Gastroesophageal sphincter (tissue), 4 donors: ENCODE data around the gene BTBD16. TPM values are rescaled to one million over a fixed set of nuclear protein-coding genes. Genes with fewer than 3 reads are reported as not detected.
A peak's percentile ranks its signal among the peaks of the same experiment; 100 is the strongest.

Source experiments
- ATAC-seq: fragments of 150-250 bp; one replicate; pipeline ENCODE4 v1.9.1; 2016; ENCODE audit warnings: mild to moderate bottlenecking, moderate library complexity
- H3K27ac ChIP-seq, 4 donors: fragments of 200-600 bp; sonication (generic) in 3 of 4; 1 replicate in 3 of 4; 2 replicates in 1 of 4; pipeline ENCODE4 v1.5.1; 2016 to 2019
- H3K27me3 ChIP-seq: fragments of 200-600 bp; sonication (generic); one replicate; pipeline ENCODE4 v1.5.1; 2019
- H3K36me3 ChIP-seq, 2 donors: fragments of 200-600 bp; sonication (generic); one replicate each; pipeline ENCODE4 v1.5.1; 2019; ENCODE audit warnings: control low read depth in 1 of 2
- H3K4me1 ChIP-seq, 3 donors: fragments of 200-600 bp; sonication (generic); 1 replicate in 2 of 3; 2 replicates in 1 of 3; pipeline ENCODE4 v1.5.1; 2016 to 2019; ENCODE audit warnings: control low read depth in 2 of 3
- H3K4me3 ChIP-seq, 2 donors: fragments of 200-600 bp; sonication (generic); one replicate each; pipeline ENCODE4 v1.5.1; 2019; ENCODE audit warnings: mild to moderate bottlenecking in 1 of 2, moderate library complexity in 1 of 2
- H3K9me3 ChIP-seq, 3 donors: fragments of 200-600 bp; sonication (generic); one replicate each; pipeline ENCODE4 v1.5.1; 2017 to 2019; ENCODE audit warnings: control low read depth in 2 of 3
- EP300 ChIP-seq: sonication (generic); formaldehyde crosslinking; IDR thresholded peaks from one replicate; pipeline ENCODE4 v1.6.1; 2017; ENCODE audit warnings: antibody characterized with exemption, mild to moderate bottlenecking
- POLR2A ChIP-seq, 2 donors: fragments of 450-650 bp; IDR thresholded peaks; one replicate each; pipeline ENCODE4 v1.6.1; 2017; ENCODE audit warnings: antibody characterized with exemption in 2 of 2, mild to moderate bottlenecking in 2 of 2, moderate library complexity in 1 of 2
- POLR2AphosphoS5 ChIP-seq: sonication (generic); formaldehyde crosslinking; IDR thresholded peaks from one replicate; pipeline ENCODE4 v1.6.1; 2017; ENCODE audit warnings: antibody characterized with exemption
- WGBS, 2 donors: methylation state at CpG; one replicate each; pipeline ENCODE4 v1.1.5; 2018; ENCODE audit warnings: low coverage in 1 of 2; 5-methylcytosine and 5-hydroxymethylcytosine counted together
- total RNA-seq, 4 donors: library from RNA; depleted of rRNA; stranded (reverse); fragments of >200 nt; gene quantifications; one replicate each; pipeline ENCODE4 v1.1.0, GENCODE V29; 2016
- TF ChIP-seq, protein P1 (sequence below), 4 experiments: fragments of 200-600 bp in 2 of 4; fragments of 450-650 bp in 2 of 4; sonication (generic) in 1 of 4; IDR thresholded peaks; one replicate each; pipeline ENCODE4 v1.5.1; 2017 to 2019; ENCODE audit warnings: antibody characterized with exemption in 4 of 4, mild to moderate bottlenecking in 2 of 4, moderate library complexity in 2 of 4

The BTBD16 gene
- total RNA-seq, 4 donors from 2014 or later: not detected

DNA sequence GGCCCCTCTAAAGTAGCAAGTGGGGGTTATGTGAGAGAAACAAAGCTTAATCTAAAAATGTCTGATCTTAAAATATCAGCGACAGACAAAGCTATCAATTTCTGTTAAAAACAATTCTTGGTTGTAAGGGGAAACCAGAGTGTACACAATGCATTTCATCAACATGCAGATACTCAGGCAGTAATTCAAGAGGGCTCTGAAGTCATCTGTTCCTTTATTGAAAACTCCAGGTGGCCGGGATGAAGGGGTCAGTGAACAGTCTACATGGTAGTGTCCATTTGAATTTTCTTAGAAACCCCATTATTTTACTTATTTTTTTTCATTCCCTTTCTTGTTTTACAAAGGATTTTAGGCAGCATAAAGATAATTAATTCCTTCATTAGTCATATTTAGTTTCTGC is 36.7 kb upstream of the BTBD16 start:
- WGBS, 2 donors: 80 to 100% methylated on average over 1 to 2 of the region's 2 CpGs
- TF ChIP-seq, protein P1, sequence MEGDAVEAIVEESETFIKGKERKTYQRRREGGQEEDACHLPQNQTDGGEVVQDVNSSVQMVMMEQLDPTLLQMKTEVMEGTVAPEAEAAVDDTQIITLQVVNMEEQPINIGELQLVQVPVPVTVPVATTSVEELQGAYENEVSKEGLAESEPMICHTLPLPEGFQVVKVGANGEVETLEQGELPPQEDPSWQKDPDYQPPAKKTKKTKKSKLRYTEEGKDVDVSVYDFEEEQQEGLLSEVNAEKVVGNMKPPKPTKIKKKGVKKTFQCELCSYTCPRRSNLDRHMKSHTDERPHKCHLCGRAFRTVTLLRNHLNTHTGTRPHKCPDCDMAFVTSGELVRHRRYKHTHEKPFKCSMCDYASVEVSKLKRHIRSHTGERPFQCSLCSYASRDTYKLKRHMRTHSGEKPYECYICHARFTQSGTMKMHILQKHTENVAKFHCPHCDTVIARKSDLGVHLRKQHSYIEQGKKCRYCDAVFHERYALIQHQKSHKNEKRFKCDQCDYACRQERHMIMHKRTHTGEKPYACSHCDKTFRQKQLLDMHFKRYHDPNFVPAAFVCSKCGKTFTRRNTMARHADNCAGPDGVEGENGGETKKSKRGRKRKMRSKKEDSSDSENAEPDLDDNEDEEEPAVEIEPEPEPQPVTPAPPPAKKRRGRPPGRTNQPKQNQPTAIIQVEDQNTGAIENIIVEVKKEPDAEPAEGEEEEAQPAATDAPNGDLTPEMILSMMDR (IDR thresholded peaks at IDR 0.05): no peak
- TF ChIP-seq EP300 (no peak), POLR2A (IDR thresholded peaks at IDR 0.05) (no peak), POLR2AphosphoS5 (no peak)
- Histone ChIP-seq H3K4me1 (peaks cover 0 to 8% (median 0%) of the 10 kb centered on the region in 3 donors), H3K27me3 (no peaks in the 10 kb centered on the region), H3K9me3 (no peaks in the 10 kb centered on the region), H3K36me3 (peaks cover 0 to 85% of the 10 kb centered on the region in 2 donors), H3K27ac (no peak overlapping the region), H3K4me3 (no peak overlapping the region)
- ATAC-seq: no peak

DNA sequence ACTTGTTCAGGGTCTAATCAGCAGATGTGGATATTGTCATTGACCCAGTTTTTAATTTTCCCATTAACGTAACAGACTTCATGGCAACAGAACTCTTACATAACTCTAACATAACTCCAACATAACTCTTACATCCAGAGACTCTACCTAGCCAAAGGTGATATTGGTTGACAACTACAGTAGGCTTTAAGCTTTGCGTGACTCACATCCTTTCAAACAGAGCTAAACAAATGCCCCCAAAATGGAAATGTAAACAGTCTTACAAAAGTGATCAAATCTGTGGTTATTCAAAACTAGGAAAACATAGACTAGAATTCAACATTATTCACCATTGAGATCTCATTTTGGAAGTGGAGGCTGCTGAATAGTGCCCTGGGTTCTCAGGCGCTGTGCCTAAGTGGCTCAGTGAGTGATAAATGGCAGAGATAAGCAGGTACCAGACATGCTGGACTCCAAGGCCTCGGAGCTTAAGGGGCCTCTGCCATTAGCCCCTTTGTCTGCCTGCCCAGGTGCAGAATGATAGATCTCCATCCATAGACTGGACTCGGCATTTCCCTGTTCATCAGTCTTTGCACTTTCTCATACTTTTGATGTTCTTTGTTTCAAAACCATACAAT is 34.3 kb upstream of the BTBD16 start:
- WGBS, 2 donors: 93 to 94% methylated on average over 2 to 3 of the region's 5 CpGs
- H3K36me3 ChIP-seq: peaks cover 0 to 85% of the 10 kb centered on the region in 2 donors
- TF ChIP-seq POLR2A (IDR thresholded peaks at IDR 0.05) (no peak), EP300 (no peak), POLR2AphosphoS5 (no peak)
- TF ChIP-seq, protein P1 (IDR thresholded peaks at IDR 0.05): no peak

GRCh38 chr10:122237331-122237990 is 33.6 kb upstream of the BTBD16 start:
- Histone ChIP-seq H3K9me3 (no peaks in the 10 kb centered on the region), H3K4me1 (peaks cover 0 to 4% (median 0%) of the 10 kb centered on the region in 3 donors), H3K36me3 (peaks cover 0 to 85% of the 10 kb centered on the region in 2 donors), H3K4me3 (no peak overlapping the region), H3K27me3 (no peaks in the 10 kb centered on the region), H3K27ac (no peak overlapping the region)
- 76 to 82% methylated on average over 4 to 17 of the region's 17 CpGs for WGBS, 2 donors
- TF ChIP-seq EP300 (no peak), POLR2AphosphoS5 (no peak), POLR2A (IDR thresholded peaks at IDR 0.05) (no peak)
- TF ChIP-seq, protein P1 (IDR thresholded peaks at IDR 0.05): no peak
- ATAC-seq: no peak

More for the DNA sequence above, 34.3 kb upstream of the BTBD16 start:
- Histone ChIP-seq H3K9me3 (no peaks in the 10 kb centered on the region), H3K27me3 (no peaks in the 10 kb centered on the region), H3K4me1 (peaks cover 0 to 8% (median 0%) of the 10 kb centered on the region in 3 donors), H3K27ac (no peak overlapping the region), H3K4me3 (no peak overlapping the region)
- ATAC-seq: no peak

DNA sequence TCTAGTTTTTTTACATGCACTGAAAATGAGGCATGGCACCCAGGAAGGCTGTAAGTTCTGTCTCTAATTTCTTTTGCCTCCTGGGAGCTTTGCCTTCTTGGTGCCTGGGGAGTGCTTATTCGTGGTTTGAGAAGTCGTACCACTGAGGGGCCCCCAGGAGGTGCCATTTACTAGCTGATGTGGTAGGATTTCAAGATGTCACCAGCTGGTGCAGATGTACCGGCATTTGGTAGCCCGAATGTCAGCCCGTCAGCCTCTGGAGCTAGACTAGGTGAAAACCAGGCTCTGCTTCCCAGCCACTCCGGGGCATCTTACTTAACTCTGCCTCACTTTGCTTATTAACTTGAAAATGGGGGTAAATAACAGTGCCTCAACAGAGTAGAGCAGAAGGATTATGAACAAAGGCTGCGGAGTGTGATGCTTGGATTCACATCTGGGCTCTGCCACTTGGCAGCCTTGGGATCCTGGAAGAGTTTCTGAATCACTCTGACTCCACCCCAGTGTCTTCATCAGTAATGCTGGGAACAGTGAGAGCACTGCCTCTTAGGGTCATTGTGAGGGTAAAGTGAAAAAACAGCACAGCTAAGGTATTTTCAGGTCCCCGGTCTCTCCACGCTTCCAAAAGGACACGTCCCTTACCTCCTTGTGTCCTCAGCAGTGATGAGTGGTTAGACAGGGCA is 31.4 kb upstream of the BTBD16 start:
- Histone ChIP-seq H3K36me3 (peaks cover 0 to 97% of the 10 kb centered on the region in 2 donors), H3K4me3 (no peak overlapping the region), H3K9me3 (no peaks in the 10 kb centered on the region), H3K27ac (peak overlapping the region in 2 of 4 donors; percentile 26 to 56), H3K27me3 (no peaks in the 10 kb centered on the region), H3K4me1 (peaks cover 0 to 12% (median 3%) of the 10 kb centered on the region in 3 donors)
- no peak for TF ChIP-seq POLR2AphosphoS5
- TF ChIP-seq EP300: no peak
- 75% methylated on average over 2 to 7 of the region's 10 CpGs for WGBS, 2 donors
- ATAC-seq: peak; percentile 67

GRCh38 chr10:122240401-122240800 is 30.7 kb upstream of the BTBD16 start:
- Histone ChIP-seq H3K27me3 (no peaks in the 10 kb centered on the region), H3K4me1 (peaks cover 0 to 12% (median 3%) of the 10 kb centered on the region in 3 donors), H3K4me3 (no peak overlapping the region), H3K27ac (peak overlapping the region in 2 of 4 donors; percentile 26 to 56), H3K36me3 (peaks cover 0 to 100% of the 10 kb centered on the region in 2 donors), H3K9me3 (no peaks in the 10 kb centered on the region)
- 90 to 97% methylated on average over 5 to 6 of the region's 6 CpGs for WGBS, 2 donors
- no peak for ATAC-seq
- TF ChIP-seq, protein P1 (IDR thresholded peaks at IDR 0.05): no peak
